GM04504 (cell line): Measurements from ENCODE around the gene PRKCH.

Experiments
- DNase-seq: peaks from one replicate; pipeline ENCODE4 v3.0.0-alpha.2; 2012; ENCODE audit warnings: low read depth

Gene PRKCH

GRCh38 chr14:61476105-61476753, 154.8 kb downstream of the PRKCH start:
- no peak for DNase-seq

- DNase-seq = peak; percentile 73
These were observed 155.5 kb downstream of the PRKCH start for GRCh38 chr14:61476754-61477410.

- no peak for DNase-seq
These were observed 156.5 kb downstream of the PRKCH start for GRCh38 chr14:61477712-61478462.

- DNase-seq = no peak
These were observed 157.6 kb downstream of the PRKCH start for GRCh38 chr14:61478971-61479473.

- DNase-seq = no peak
These were observed 158.5 kb downstream of the PRKCH start for GRCh38 chr14:61479746-61480502.

- no peak for DNase-seq
These were observed 159.4 kb downstream of the PRKCH start for GRCh38 chr14:61480704-61481285.

GRCh38 chr14:61481701-61482100, 160.3 kb downstream of the PRKCH start:
- DNase-seq = no peak

GRCh38 chr14:61482348-61483206, 161.2 kb downstream of the PRKCH start:
- DNase-seq = no peak

- no peak for DNase-seq
These were observed 162.1 kb downstream of the PRKCH start for GRCh38 chr14:61483476-61483875.

- no peak for DNase-seq
These were observed 162.7 kb downstream of the PRKCH start for GRCh38 chr14:61484031-61484430.

- no peak for DNase-seq
These were observed 163.6 kb downstream of the PRKCH start for GRCh38 chr14:61484826-61485584.

GRCh38 chr14:61485661-61486060, 164.3 kb downstream of the PRKCH start:
- no peak for DNase-seq

GRCh38 chr14:61486930-61487495, 165.6 kb downstream of the PRKCH start:
- DNase-seq = no peak

GRCh38 chr14:61488417-61489401, 167.3 kb downstream of the PRKCH start:
- no peak for DNase-seq

GRCh38 chr14:61489512-61489911, 168.1 kb downstream of the PRKCH start:
- DNase-seq = no peak

GRCh38 chr14:61489932-61490331, 168.6 kb downstream of the PRKCH start:
- DNase-seq = no peak

- no peak for DNase-seq
These were observed 169.8 kb downstream of the PRKCH start for GRCh38 chr14:61491224-61491623.

GRCh38 chr14:61491876-61492434, 170.6 kb downstream of the PRKCH start:
- DNase-seq = no peak
